HepG2 (cell line): Measurements from ENCODE around the gene COX4I1. TPM values are rescaled to one million over a fixed set of nuclear protein-coding genes. Genes with fewer than 3 reads are reported as not detected.

Experiments used
- ATAC-seq: fragments of 200-7000 bp; cut with Tn5 transposase; 3 replicates; pipeline ENCODE4 v1.9.1; 2020; ENCODE audit warnings: mild to moderate bottlenecking, moderate library complexity
- BruUV-seq: library from RNA; stranded (reverse); fragments of 400-500 nt; replicated peaks from 2 replicates; lab custom pipeline; 2021; lab: Mats Ljungman, UMichigan
- CTCF ChIA-PET: fragments of 300-600 bp; formaldehyde crosslinking; extraction: SDS; loops from one replicate; lab custom pipeline; 2021; ENCODE audit warnings: low total read pairs, inconsistent platforms, low intra/inter-chr PET ratio; lab: Yijun Ruan, JAX
- POLR2A ChIA-PET: fragments of 350-600 bp; sonication (Branson Sonifier 250); formaldehyde crosslinking; loops from one replicate; lab custom pipeline; 2020; ENCODE audit warnings: antibody characterized with exemption, inconsistent platforms; lab: Yijun Ruan, JAX
- DNase-seq: peaks from one replicate; pipeline ENCODE4 v3.0.0-alpha.2; 2015; ENCODE audit warnings: low spot score
- FAIRE-seq: peaks from 3 replicates; lab custom pipeline; 2011; peaks lifted over from hg19 to GRCh38; lab: Jason Lieb, UNC
- H2AFZ ChIP-seq: one replicate; pipeline ENCODE4 v1.6.1; 2011; ENCODE audit warnings: low read length, inconsistent platforms
- H3K27ac ChIP-seq: fragments of 300-600 bp; 3 replicates; pipeline ENCODE4 v1.8.0; 2011; ENCODE audit warnings: mixed run types, mild to moderate bottlenecking, mixed read lengths, low read length, inconsistent platforms; ENCODE audit not compliant: insufficient read depth; ENCODE audit errors: extremely low read length
- H3K27me3 ChIP-seq, 2 experiments: fragments of 200-600 bp in 1 of 2; 2 replicates in 1 of 2; 3 replicates in 1 of 2; pipeline versions ENCODE4 v1.6.0 to v1.8.0; 2011; ENCODE audit warnings: low read length in 2 of 2, mild to moderate bottlenecking in 2 of 2, moderate library complexity in 2 of 2, inconsistent platforms in 1 of 2; ENCODE audit not compliant: insufficient read depth in 2 of 2, control insufficient read depth in 1 of 2
- H3K36me3 ChIP-seq, 2 experiments: fragments of 200-600 bp in 1 of 2; replicated peaks in 1 of 2; 2 replicates in 1 of 2; 3 replicates in 1 of 2; pipeline versions ENCODE4 v1.5.1 to v1.8.0; 2011; ENCODE audit warnings: low read length in 2 of 2, inconsistent platforms in 1 of 2; ENCODE audit not compliant: insufficient read depth in 2 of 2, control insufficient read depth in 1 of 2
- H3K4me1 ChIP-seq: 2 replicates; pipeline ENCODE4 v1.5.1; 2012; ENCODE audit warnings: low read length, inconsistent platforms; ENCODE audit not compliant: insufficient read depth
- H3K4me2 ChIP-seq: 2 replicates; pipeline ENCODE4 v1.6.0; 2011; ENCODE audit warnings: low read depth, low read length, inconsistent platforms
- H3K4me3 ChIP-seq, 3 experiments: fragments of 200-600 bp in 1 of 3; sonication (generic), shearing (Covaris generic) in 1 of 3; replicated peaks in 1 of 3; 2 replicates each; pipeline ENCODE4 v1.5.1; 2011 to 2016; ENCODE audit warnings: low read length in 3 of 3, inconsistent platforms in 2 of 3, low read depth in 2 of 3, mild to moderate bottlenecking in 2 of 3, control low read depth in 1 of 3, mixed read lengths in 1 of 3; ENCODE audit not compliant: insufficient read depth in 1 of 3
- H3K79me2 ChIP-seq: one replicate; pipeline ENCODE4 v1.6.1; 2011; ENCODE audit warnings: low read length, inconsistent platforms; ENCODE audit not compliant: insufficient read depth
- H3K9ac ChIP-seq: 2 replicates; pipeline ENCODE4 v1.6.0; 2011; ENCODE audit warnings: mild to moderate bottlenecking, low read depth, low read length, inconsistent platforms; ENCODE audit not compliant: insufficient read depth
- H3K9me3 ChIP-seq: 2 replicates; pipeline ENCODE4 v1.5.1; 2012; ENCODE audit warnings: mild to moderate bottlenecking, low read length
- H4K20me1 ChIP-seq: 2 replicates; pipeline ENCODE4 v1.6.0; 2011; ENCODE audit warnings: inconsistent platforms, mild to moderate bottlenecking, low read length, moderate library complexity; ENCODE audit not compliant: insufficient read depth
- ARID2 ChIP-seq: sonication (generic); formaldehyde crosslinking; IDR thresholded peaks from 2 replicates; pipeline ENCODE4 v1.8.1; 2022; ENCODE audit warnings: mild to moderate bottlenecking, missing genetic modification reagents, borderline replicate concordance
- NR1H2 ChIP-seq: sonication (generic); formaldehyde crosslinking; IDR thresholded peaks from 2 replicates; pipeline ENCODE4 v1.8.1; 2022; ENCODE audit warnings: low read depth, missing genetic modification reagents, borderline replicate concordance
- RERE ChIP-seq: IDR thresholded peaks from 2 replicates; pipeline ENCODE4 v1.6.1; 2016; ENCODE audit warnings: low read depth, missing genetic modification reagents, missing compliant biosample characterization
- SRF ChIP-seq: IDR thresholded peaks from 2 replicates; pipeline ENCODE4 v1.6.1; 2011; ENCODE audit warnings: mild to moderate bottlenecking, low read depth, low read length, moderate library complexity
- ZMYM2 ChIP-seq: sonication (generic); formaldehyde crosslinking; IDR thresholded peaks from 2 replicates; pipeline ENCODE4 v1.8.0; 2022; ENCODE audit warnings: mild to moderate bottlenecking, missing genetic modification reagents
- ZNF138 ChIP-seq: sonication (generic); formaldehyde crosslinking; IDR thresholded peaks from 2 replicates; pipeline ENCODE4 v1.5.0; 2020; ENCODE audit warnings: mild to moderate bottlenecking, low read depth, missing genetic modification reagents
- ZNF383 ChIP-seq: sonication (generic); formaldehyde crosslinking; IDR thresholded peaks from 2 replicates; pipeline ENCODE4 v1.4.0; 2020; ENCODE audit warnings: missing genetic modification reagents, mild to moderate bottlenecking, borderline replicate concordance
- ZNF558 ChIP-seq: sonication (generic); formaldehyde crosslinking; IDR thresholded peaks from 2 replicates; pipeline ENCODE4 v1.9.0; 2022; ENCODE audit warnings: mild to moderate bottlenecking, missing genetic modification reagents, borderline replicate concordance
- ZNF607 ChIP-seq: sonication (generic); formaldehyde crosslinking; IDR thresholded peaks from 2 replicates; pipeline ENCODE4 v1.5.1; 2020; ENCODE audit warnings: missing genetic modification reagents, mild to moderate bottlenecking, borderline replicate concordance
- WGBS: methylation state at CpG from one replicate; pipeline ENCODE4 v1.1.6; 2017; ENCODE audit warnings: low lambda C conversion rate; 5-methylcytosine and 5-hydroxymethylcytosine counted together
- in situ Hi-C: cut with HindIII; loops from 2 replicates; pipeline ENCODE4 v1.10.0; 2017; ENCODE audit warnings: low pct_unique_long_range_greater_than_20kb; ENCODE audit not compliant: extremely low pct_ligation_motif_present
- intact Hi-C: fragments of 100-400 bp; cut with micrococcal nuclease; formaldehyde crosslinking; loops from one replicate; pipeline ENCODE4 v1.10.0; 2022; ENCODE audit not compliant: unreplicated experiment
- polyA plus RNA-seq, 8 experiments: library from polyadenylated mRNA; depleted of rRNA in 3 of 8; stranded (reverse) in 7 of 8; unstranded in 1 of 8; fragments of >200 nt; fragmentation: Illumina TruSeq in 4 of 8; extraction: Trizol in 4 of 8; gene quantifications; 2 replicates each; pipeline versions ENCODE4 v1.2.1 to v1.2.3, GENCODE V29; 2011 to 2016; ENCODE audit warnings: low read depth in 4 of 8, missing spikeins in 1 of 8, mixed read lengths in 1 of 8; ENCODE audit not compliant: insufficient read depth in 1 of 8
- total RNA-seq, 5 experiments: library from RNA; depleted of rRNA; stranded (reverse); fragments of >200 nt; fragmentation: Illumina TruSeq; extraction: Trizol; gene quantifications; 2 replicates each; pipeline ENCODE4 v1.2.3, GENCODE V29; 2016; ENCODE audit warnings: low read depth in 1 of 5
- TF ChIP-seq, protein P1 (sequence below), 2 experiments: sonication (generic) in 1 of 2; formaldehyde crosslinking in 1 of 2; IDR thresholded peaks; 2 replicates each; pipeline versions ENCODE4 v1.6.1 to v1.9.0; 2014 to 2022; ENCODE audit warnings: antibody characterized with exemption in 1 of 2, borderline replicate concordance in 1 of 2, inconsistent platforms in 1 of 2, low read depth in 1 of 2, missing genetic modification reagents in 1 of 2
- TF ChIP-seq, protein P2 (sequence below): sonication (generic); formaldehyde crosslinking; IDR thresholded peaks from 2 replicates; pipeline ENCODE4 v1.8.0; 2022; ENCODE audit warnings: mild to moderate bottlenecking, missing genetic modification reagents

The COX4I1 gene
- total and polyA plus RNA-seq, 2 of the 13 experiments (the other 11 are each of a cell fraction or from before 2014, with no cell fraction given) = 658 to 902 TPM

- DNase-seq (no peak), ATAC-seq (no peak), FAIRE-seq (no peak)
- POLR2A ChIA-PET = no interaction called here
- Histone ChIP-seq H3K9ac (no peak overlapping the region), H3K79me2 (peaks cover 90% of the 10 kb centered on the region), H3K27me3 (no peaks in the 10 kb centered on the region; a peak in 1 of 5 replicates), H4K20me1 (peaks cover 12% of the 10 kb centered on the region), H3K4me2 (no peak overlapping the region), H3K9me3 (no peaks in the 10 kb centered on the region), H3K4me1 (peaks cover 32% of the 10 kb centered on the region), H2AFZ (no peak overlapping the region), H3K36me3 (peaks cover 23 to 56% of the 10 kb centered on the region in 2 experiments), H3K4me3 (no peak overlapping the region), H3K27ac (no peak overlapping the region)
- WGBS = over 99% methylated on average over 6 of the region's 6 CpGs
- BruUV-seq = no TSS peak
- CTCF ChIA-PET = no interaction called here
- in situ Hi-C loops (no loop called here), intact Hi-C loops (no loop called here)
- no peak for TF ChIP-seq RERE
- no peak for TF ChIP-seq SRF
- TF ChIP-seq ZNF383 (CRISPR knock-in tag) = no peak
- no peak for TF ChIP-seq ZNF607
- no peak for TF ChIP-seq ZMYM2 (CRISPR knock-in tag)
- no peak for TF ChIP-seq ARID2
- TF ChIP-seq, protein P1, sequence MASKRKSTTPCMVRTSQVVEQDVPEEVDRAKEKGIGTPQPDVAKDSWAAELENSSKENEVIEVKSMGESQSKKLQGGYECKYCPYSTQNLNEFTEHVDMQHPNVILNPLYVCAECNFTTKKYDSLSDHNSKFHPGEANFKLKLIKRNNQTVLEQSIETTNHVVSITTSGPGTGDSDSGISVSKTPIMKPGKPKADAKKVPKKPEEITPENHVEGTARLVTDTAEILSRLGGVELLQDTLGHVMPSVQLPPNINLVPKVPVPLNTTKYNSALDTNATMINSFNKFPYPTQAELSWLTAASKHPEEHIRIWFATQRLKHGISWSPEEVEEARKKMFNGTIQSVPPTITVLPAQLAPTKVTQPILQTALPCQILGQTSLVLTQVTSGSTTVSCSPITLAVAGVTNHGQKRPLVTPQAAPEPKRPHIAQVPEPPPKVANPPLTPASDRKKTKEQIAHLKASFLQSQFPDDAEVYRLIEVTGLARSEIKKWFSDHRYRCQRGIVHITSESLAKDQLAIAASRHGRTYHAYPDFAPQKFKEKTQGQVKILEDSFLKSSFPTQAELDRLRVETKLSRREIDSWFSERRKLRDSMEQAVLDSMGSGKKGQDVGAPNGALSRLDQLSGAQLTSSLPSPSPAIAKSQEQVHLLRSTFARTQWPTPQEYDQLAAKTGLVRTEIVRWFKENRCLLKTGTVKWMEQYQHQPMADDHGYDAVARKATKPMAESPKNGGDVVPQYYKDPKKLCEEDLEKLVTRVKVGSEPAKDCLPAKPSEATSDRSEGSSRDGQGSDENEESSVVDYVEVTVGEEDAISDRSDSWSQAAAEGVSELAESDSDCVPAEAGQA (IDR thresholded peaks at IDR 0.05; ENCODE audit: low read depth) = no peak
- TF ChIP-seq, protein P1 (CRISPR knock-in tag; IDR thresholded peaks at IDR 0.05; ENCODE audit: borderline replicate concordance) = no peak
- no peak for TF ChIP-seq ZNF138
- no peak for TF ChIP-seq ZNF558
- TF ChIP-seq, protein P2, sequence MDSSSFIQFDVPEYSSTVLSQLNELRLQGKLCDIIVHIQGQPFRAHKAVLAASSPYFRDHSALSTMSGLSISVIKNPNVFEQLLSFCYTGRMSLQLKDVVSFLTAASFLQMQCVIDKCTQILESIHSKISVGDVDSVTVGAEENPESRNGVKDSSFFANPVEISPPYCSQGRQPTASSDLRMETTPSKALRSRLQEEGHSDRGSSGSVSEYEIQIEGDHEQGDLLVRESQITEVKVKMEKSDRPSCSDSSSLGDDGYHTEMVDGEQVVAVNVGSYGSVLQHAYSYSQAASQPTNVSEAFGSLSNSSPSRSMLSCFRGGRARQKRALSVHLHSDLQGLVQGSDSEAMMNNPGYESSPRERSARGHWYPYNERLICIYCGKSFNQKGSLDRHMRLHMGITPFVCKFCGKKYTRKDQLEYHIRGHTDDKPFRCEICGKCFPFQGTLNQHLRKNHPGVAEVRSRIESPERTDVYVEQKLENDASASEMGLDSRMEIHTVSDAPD (CRISPR knock-in tag) = no peak
- no peak for TF ChIP-seq NR1H2 (CRISPR knock-in tag)
Measured at GRCh38 chr16:85796152-85796551, 3.3 kb upstream of the COX4I1 start.
